Measurements from ENCODE around the gene SCFD2.

The SCFD2 gene

DNA sequence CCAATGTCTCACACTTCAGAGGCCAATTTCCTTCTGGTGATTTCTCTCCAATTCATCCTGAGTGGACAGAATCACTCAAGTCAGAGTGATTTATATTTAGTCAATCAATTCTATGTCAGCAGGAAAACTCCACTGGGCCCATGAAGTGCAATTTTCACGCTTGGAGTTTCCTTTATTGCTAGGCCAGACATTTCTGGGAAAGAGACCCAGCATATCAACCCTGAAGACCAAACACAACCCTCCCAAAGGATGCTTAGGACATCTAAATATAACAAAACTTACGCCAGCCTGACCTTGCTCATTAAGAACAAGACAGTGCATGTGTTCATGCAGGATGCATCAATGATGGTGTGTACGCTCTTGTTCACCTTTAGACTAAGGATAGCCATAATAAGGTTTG is 347.4 kb downstream of the SCFD2 start:
- TF ChIP-seq TAF1 (IDR thresholded peaks at IDR 0.05; ENCODE audit: borderline replicate concordance, insufficient read depth, low read length) (no peak), POLR2AphosphoS5 (IDR thresholded peaks at IDR 0.05; ENCODE audit: low read depth, low read length) (no peak), FOXP2 (optimal IDR thresholded peaks at IDR 0.05; ENCODE audit: borderline replicate concordance, extremely low read depth, extremely low read length, insufficient read depth) (no peak), SIN3A (IDR thresholded peaks at IDR 0.05; ENCODE audit: borderline replicate concordance, insufficient read depth, low read length) (no peak)
- TF ChIP-seq, protein P1, sequence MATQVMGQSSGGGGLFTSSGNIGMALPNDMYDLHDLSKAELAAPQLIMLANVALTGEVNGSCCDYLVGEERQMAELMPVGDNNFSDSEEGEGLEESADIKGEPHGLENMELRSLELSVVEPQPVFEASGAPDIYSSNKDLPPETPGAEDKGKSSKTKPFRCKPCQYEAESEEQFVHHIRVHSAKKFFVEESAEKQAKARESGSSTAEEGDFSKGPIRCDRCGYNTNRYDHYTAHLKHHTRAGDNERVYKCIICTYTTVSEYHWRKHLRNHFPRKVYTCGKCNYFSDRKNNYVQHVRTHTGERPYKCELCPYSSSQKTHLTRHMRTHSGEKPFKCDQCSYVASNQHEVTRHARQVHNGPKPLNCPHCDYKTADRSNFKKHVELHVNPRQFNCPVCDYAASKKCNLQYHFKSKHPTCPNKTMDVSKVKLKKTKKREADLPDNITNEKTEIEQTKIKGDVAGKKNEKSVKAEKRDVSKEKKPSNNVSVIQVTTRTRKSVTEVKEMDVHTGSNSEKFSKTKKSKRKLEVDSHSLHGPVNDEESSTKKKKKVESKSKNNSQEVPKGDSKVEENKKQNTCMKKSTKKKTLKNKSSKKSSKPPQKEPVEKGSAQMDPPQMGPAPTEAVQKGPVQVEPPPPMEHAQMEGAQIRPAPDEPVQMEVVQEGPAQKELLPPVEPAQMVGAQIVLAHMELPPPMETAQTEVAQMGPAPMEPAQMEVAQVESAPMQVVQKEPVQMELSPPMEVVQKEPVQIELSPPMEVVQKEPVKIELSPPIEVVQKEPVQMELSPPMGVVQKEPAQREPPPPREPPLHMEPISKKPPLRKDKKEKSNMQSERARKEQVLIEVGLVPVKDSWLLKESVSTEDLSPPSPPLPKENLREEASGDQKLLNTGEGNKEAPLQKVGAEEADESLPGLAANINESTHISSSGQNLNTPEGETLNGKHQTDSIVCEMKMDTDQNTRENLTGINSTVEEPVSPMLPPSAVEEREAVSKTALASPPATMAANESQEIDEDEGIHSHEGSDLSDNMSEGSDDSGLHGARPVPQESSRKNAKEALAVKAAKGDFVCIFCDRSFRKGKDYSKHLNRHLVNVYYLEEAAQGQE (IDR thresholded peaks at IDR 0.05; ENCODE audit: insufficient read depth in 1 of 2, low read depth in 2 of 2, low read length in 2 of 2) = no peak

DNA sequence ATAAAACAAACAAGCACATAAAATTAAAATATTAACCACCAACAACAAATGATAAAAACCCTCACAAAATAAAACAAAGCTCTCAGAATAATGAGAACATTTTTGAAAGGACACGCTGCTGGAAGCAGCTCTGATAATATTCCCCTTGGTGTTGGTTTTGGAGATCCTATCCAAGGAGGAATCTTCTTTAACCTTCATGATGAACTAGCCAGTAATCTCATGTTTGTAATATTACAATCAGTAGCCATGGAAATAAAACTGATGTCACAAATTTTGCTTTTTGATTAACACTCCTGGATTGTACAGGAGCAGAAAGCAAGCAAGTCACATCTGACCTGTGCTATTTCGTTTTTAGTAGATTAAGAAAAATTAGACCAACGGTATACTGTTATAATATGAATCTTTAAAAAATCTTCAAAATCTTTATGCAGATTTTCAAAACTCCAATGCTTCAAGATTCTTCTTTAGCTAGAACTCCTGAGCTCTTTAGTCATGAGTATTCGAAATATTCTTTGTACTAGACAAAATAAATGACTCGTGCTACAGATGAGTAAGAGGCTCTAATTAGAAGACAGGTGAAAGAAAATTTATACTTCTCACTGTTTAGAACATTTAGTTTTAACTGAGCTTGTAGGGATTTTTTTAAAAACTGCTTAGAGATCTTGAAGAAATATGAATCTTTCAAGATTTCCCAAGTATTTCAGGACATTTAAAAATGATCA is 349.6 kb downstream of the SCFD2 start:
- TF ChIP-seq FOXP2 (optimal IDR thresholded peaks at IDR 0.05; ENCODE audit: borderline replicate concordance, extremely low read depth, extremely low read length, insufficient read depth) (no peak), POLR2AphosphoS5 (IDR thresholded peaks at IDR 0.05; ENCODE audit: low read depth, low read length) (no peak), SIN3A (IDR thresholded peaks at IDR 0.05; ENCODE audit: borderline replicate concordance, insufficient read depth, low read length) (no peak), TAF1 (IDR thresholded peaks at IDR 0.05; ENCODE audit: borderline replicate concordance, insufficient read depth, low read length) (no peak)
- TF ChIP-seq, protein P1 (IDR thresholded peaks at IDR 0.05; ENCODE audit: insufficient read depth in 1 of 2, low read depth in 2 of 2, low read length in 2 of 2) = no peak

DNA sequence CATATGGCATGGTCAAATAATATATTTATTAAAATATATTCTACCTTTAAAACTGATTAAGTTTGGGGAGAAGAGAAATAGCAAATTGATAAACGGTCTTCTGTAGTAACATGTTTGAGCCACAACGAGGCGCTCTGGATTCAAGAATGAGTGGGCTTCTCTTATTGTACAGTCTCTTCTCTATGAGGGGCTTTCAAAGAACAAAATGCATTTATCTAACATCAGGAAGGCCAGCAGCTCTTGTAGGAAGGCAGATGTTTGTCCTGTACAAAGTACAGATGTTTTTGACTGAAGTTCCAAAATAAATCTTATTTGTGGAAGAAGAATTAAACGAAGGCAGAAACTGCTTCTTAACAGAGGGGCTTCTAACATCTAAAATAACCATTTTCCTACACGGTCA is 350.2 kb downstream of the SCFD2 start:
- no peak for TF ChIP-seq POLR2AphosphoS5 (IDR thresholded peaks at IDR 0.05; ENCODE audit: low read depth, low read length)
- TF ChIP-seq FOXP2 (optimal IDR thresholded peaks at IDR 0.05; ENCODE audit: borderline replicate concordance, extremely low read depth, extremely low read length, insufficient read depth) = no peak
- TF ChIP-seq SIN3A (IDR thresholded peaks at IDR 0.05; ENCODE audit: borderline replicate concordance, insufficient read depth, low read length) = no peak
- no peak for TF ChIP-seq TAF1 (IDR thresholded peaks at IDR 0.05; ENCODE audit: borderline replicate concordance, insufficient read depth, low read length)
- TF ChIP-seq, protein P1 (IDR thresholded peaks at IDR 0.05; ENCODE audit: insufficient read depth in 1 of 2, low read depth in 2 of 2, low read length in 2 of 2) = no peak

DNA sequence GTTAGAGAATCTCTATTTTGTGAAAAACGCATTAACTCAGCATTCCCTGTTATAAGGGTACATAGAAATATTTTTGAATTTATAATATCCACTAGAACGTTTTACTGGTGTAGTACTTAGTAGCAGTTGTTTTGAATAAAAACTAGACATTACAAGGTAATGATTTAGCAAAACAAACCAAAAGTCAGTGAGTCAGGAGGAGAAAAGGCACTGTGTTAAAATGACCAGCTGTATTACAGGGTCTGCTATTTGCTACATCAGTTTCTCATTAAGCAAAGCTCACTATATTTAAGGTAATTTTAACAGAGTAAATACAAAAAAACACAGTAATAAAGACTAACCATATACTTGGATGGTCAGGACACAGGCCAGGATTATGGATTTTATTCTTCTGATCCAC is 351.0 kb downstream of the SCFD2 start:
- no peak for TF ChIP-seq POLR2AphosphoS5 (IDR thresholded peaks at IDR 0.05; ENCODE audit: low read depth, low read length)
- no peak for TF ChIP-seq TAF1 (IDR thresholded peaks at IDR 0.05; ENCODE audit: borderline replicate concordance, insufficient read depth, low read length)
- TF ChIP-seq, protein P1 (IDR thresholded peaks at IDR 0.05; ENCODE audit: insufficient read depth in 1 of 2, low read depth in 2 of 2, low read length in 2 of 2) = no peak
- TF ChIP-seq FOXP2 (optimal IDR thresholded peaks at IDR 0.05; ENCODE audit: borderline replicate concordance, extremely low read depth, extremely low read length, insufficient read depth) = no peak
- no peak for TF ChIP-seq SIN3A (IDR thresholded peaks at IDR 0.05; ENCODE audit: borderline replicate concordance, insufficient read depth, low read length)

Measured in PFSK-1 (cell line).